Measurements from ENCODE around the gene APBA3. TPM values are rescaled to one million over a fixed set of nuclear protein-coding genes. Genes with fewer than 3 reads are reported as not detected.

Gene APBA3
- total and polyA plus RNA-seq, 4 donors: 16.5 to 38.0 (median 22.6) TPM

DNA sequence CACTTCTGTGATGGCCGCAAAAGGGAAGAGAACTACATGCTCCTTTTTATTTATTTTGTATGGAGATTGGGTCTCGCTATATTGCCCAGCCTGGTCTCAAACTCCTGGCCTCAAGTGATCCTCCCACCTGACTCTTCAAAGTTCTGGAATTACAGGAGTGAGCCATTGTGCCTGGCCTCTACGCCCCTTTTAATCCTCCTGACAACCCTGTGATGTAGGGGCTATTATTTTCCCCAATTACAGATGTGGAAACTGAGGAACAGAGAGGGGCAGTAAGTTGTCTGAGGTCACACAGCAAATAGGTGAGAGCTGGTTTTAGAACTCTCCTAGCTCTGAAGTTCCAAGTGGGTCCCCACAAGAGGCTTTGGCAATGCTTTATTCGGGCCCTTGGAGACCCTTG lies 41.6 kb downstream of the APBA3 start:
- WGBS, 2 donors: 89 to 92% methylated on average over 4 of the region's 4 CpGs
- ATAC-seq (ENCODE audit: insufficient read depth, low FRiP score) (no peak), DNase-seq (no peak)
- Histone ChIP-seq H3K27ac (ENCODE audit: low read depth in 1 of 2, low read length in 1 of 2) (no peak overlapping the region), H3K4me3 (no peak overlapping the region), H3K27me3 (ENCODE audit: control insufficient read depth in 3 of 3, insufficient read depth in 3 of 3, low read length in 2 of 3) (peaks cover 0 to 24% (median 11%) of the 10 kb centered on the region in 3 donors), H3K4me1 (ENCODE audit: control insufficient read depth in 5 of 5, insufficient read depth in 5 of 5, low read length in 5 of 5) (peaks cover 0 to 2% (median 0%) of the 10 kb centered on the region in 5 donors), H3K36me3 (ENCODE audit: control insufficient read depth in 4 of 4, insufficient read depth in 4 of 4, low read length in 4 of 4) (no peaks in the 10 kb centered on the region), H3K9me3 (ENCODE audit: control insufficient read depth in 4 of 4, insufficient read depth in 3 of 4, low read length in 3 of 4) (peaks cover 0 to 2% (median 0%) of the 10 kb centered on the region in 4 donors), H3K9ac (ENCODE audit: insufficient read depth in 1 of 2, low read length in 2 of 2) (no peak overlapping the region)
- TF ChIP-seq, protein P1, sequence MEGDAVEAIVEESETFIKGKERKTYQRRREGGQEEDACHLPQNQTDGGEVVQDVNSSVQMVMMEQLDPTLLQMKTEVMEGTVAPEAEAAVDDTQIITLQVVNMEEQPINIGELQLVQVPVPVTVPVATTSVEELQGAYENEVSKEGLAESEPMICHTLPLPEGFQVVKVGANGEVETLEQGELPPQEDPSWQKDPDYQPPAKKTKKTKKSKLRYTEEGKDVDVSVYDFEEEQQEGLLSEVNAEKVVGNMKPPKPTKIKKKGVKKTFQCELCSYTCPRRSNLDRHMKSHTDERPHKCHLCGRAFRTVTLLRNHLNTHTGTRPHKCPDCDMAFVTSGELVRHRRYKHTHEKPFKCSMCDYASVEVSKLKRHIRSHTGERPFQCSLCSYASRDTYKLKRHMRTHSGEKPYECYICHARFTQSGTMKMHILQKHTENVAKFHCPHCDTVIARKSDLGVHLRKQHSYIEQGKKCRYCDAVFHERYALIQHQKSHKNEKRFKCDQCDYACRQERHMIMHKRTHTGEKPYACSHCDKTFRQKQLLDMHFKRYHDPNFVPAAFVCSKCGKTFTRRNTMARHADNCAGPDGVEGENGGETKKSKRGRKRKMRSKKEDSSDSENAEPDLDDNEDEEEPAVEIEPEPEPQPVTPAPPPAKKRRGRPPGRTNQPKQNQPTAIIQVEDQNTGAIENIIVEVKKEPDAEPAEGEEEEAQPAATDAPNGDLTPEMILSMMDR (IDR thresholded peaks at IDR 0.05; ENCODE audit: control extremely low read depth, extremely low read depth): no peak

DNA sequence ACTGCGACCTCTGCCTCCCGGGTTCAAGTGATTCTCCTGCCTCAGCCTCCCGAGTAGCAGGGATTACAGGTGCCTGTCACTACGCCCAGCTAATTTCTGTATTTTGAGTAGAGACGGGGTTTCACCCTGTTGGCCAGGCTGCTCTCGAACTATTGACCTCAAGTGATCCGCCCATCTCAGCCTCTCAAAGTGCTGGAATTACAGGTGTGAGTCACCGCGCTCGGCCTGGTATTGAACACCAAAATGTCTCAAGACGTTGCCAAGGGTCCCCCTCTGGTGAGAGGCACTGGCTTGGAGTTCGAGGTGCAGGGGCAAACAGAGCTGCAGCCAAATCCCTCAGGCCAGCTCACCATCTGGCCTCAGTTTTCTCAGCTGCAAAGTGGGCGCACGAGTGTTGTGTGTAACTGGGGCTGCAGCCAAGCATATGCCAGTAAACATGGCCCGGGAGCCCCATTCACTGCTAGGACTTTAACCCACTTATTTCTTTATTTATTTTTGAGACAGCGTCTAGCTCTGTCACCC lies 45.3 kb downstream of the APBA3 start:
- Histone ChIP-seq H3K4me1 (ENCODE audit: control insufficient read depth in 5 of 5, insufficient read depth in 5 of 5, low read length in 5 of 5) (peaks cover 0 to 5% (median 0%) of the 10 kb centered on the region in 5 donors), H3K27me3 (ENCODE audit: control insufficient read depth in 3 of 3, insufficient read depth in 3 of 3, low read length in 2 of 3) (peaks cover 0 to 9% (median 0%) of the 10 kb centered on the region in 3 donors), H3K9ac (ENCODE audit: insufficient read depth in 1 of 2, low read length in 2 of 2) (no peak overlapping the region), H3K27ac (ENCODE audit: low read depth in 1 of 2, low read length in 1 of 2) (no peak overlapping the region), H3K4me3 (no peak overlapping the region), H3K9me3 (ENCODE audit: control insufficient read depth in 4 of 4, insufficient read depth in 3 of 4, low read length in 3 of 4) (no peaks in the 10 kb centered on the region), H3K36me3 (ENCODE audit: control insufficient read depth in 4 of 4, insufficient read depth in 4 of 4, low read length in 4 of 4) (no peaks in the 10 kb centered on the region)
- WGBS, 2 donors: 72 to 88% methylated on average over 16 of the region's 16 CpGs
- TF ChIP-seq, protein P1 (IDR thresholded peaks at IDR 0.05; ENCODE audit: control extremely low read depth, extremely low read depth): no peak
- ATAC-seq (ENCODE audit: insufficient read depth, low FRiP score) (no peak), DNase-seq (no peak)

DNA sequence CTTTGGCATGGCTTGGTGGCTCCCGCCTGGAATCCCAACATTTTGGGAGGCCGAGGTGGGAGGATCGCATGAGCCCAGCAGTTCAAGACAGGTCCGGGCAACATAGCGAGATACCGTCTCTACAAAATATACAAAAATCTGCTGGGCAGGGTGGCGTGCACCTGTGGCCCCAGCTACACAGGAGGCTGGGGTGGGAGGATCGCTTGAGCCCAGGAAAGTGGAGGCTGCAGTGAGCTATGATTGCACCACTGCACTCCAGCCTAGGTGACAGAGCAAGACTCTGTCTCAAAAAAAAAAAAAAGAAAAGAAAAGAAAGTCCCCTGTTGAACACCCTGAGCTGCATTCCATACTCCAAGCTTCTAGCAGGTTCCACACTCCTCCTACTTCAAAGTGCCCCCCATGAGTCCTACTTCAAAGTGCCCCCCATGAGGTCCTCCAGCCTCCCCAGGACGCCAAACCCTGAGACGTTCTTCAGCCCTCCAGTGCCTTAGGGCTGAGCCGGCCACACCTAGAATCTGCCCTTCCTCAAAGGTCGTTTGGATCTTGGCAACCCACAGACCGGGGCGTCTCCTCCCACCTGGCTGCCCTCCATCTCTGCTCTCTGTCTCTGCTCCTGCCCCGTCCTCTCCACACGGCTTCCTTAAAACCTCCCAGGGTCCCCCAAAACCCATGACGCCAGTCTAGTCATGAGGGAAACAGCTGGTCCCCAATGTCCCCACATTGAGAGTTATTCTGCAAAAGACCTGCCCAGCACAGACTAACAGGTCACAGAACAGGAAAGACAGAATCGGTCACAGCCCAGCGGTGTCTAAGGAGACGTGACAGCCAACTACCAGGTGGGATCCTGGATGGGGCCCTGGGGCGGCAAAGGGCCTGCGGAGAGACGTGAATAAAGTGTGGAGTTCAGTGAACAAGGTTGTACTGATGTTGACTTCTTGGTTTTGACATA lies 48.6 kb downstream of the APBA3 start:
- 39 to 41% methylated on average over 23 of the region's 23 CpGs for WGBS, 2 donors
- Histone ChIP-seq H3K9me3 (ENCODE audit: control insufficient read depth in 4 of 4, insufficient read depth in 3 of 4, low read length in 3 of 4) (no peaks in the 10 kb centered on the region), H3K27me3 (ENCODE audit: control insufficient read depth in 3 of 3, insufficient read depth in 3 of 3, low read length in 2 of 3) (peaks cover 0 to 3% (median 2%) of the 10 kb centered on the region in 3 donors), H3K4me3 (no peak overlapping the region), H3K27ac (ENCODE audit: low read depth in 1 of 2, low read length in 1 of 2) (peak overlapping the region in 1 of 2 donors; percentile 63), H3K9ac (ENCODE audit: insufficient read depth in 1 of 2, low read length in 2 of 2) (no peak overlapping the region), H3K4me1 (ENCODE audit: control insufficient read depth in 5 of 5, insufficient read depth in 5 of 5, low read length in 5 of 5) (peaks cover 0 to 5% (median 0%) of the 10 kb centered on the region in 5 donors), H3K36me3 (ENCODE audit: control insufficient read depth in 4 of 4, insufficient read depth in 4 of 4, low read length in 4 of 4) (no peaks in the 10 kb centered on the region)
- DNase-seq: peak; percentile 8 to 45 (median 31)
- TF ChIP-seq, protein P1 (IDR thresholded peaks at IDR 0.05; ENCODE audit: control extremely low read depth, extremely low read depth): no peak
- ATAC-seq (ENCODE audit: insufficient read depth, low FRiP score): no peak

Measured in lung (tissue), 12 donors.